T47D (cell line): ENCODE results near the gene CFAP92.
"Not testable (repeated sequence)": the region's sequence is repeated elsewhere in the genome, so short reads cannot be mapped to it uniquely, and the experiment has no call there.

Source experiments
- DNase-seq, 2 experiments: peaks; one replicate each; pipeline versions ENCODE4 v3.0.0 to v3.0.0-alpha.2; 2011 to 2012; ENCODE audit warnings: low read depth in 1 of 2, low spot score in 1 of 2
- JUND ChIP-seq: IDR thresholded peaks from 2 replicates; pipeline ENCODE4 v1.6.1; 2012; ENCODE audit warnings: low read depth
- in situ Hi-C: cut with HindIII; loops from 2 replicates; pipeline ENCODE4 v1.10.0; 2016; ENCODE audit warnings: low sequenced_read_pairs, low pct_unique_long_range_greater_than_20kb

CFAP92 gene

DNA sequence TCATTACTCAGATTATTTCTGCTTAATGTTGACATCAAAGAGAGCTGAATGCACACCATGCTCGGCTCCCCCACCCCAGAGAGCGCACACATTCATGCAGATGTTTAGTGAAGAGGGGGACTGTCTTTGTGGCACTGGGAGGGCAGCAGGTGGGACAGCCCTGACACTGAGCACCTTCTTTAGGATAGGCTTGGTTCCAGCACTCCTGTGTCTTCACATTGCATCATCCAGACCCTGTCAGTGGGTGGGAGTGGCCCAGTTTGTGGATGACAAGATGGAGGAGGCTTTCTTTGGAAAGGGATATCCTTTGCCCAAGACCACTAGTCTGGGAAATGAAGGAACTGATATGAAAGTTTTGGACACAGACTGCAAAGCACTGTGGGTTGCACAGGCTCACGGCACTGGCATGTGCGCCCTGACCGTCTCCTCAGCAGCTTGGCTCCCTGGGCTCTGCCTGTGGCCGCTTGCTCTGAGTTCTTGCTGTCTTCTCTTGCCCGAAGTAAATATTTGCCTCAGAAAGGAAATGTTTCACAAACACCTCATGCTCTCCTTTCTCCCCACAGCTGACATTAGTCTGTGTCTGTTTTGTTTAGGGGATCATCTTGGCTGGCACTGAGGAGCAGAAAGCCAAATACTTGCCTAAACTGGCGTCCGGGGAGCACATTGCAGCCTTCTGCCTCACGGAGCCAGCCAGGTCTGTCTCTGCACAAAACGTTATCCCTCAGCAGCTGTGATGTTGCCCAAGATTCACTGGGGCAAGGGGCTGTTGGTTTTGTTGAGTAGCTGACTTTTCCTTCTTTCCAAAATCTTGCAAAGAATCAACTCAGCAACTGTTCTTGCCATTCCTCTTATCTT lies 97.8 kb downstream of the CFAP92 start:
- in situ Hi-C loops = no loop called here
- no peak for TF ChIP-seq JUND
- DNase-seq = no peak

GRCh38 chr3:128889139-128889894 lies 104.6 kb downstream of the CFAP92 start:
- in situ Hi-C loops = no loop called here
- no peak for TF ChIP-seq JUND
- DNase-seq = no peak

GRCh38 chr3:128884992-128885391 lies 108.9 kb downstream of the CFAP92 start:
- in situ Hi-C loops = no loop called here
- no peak for DNase-seq
- TF ChIP-seq JUND = no peak

DNA sequence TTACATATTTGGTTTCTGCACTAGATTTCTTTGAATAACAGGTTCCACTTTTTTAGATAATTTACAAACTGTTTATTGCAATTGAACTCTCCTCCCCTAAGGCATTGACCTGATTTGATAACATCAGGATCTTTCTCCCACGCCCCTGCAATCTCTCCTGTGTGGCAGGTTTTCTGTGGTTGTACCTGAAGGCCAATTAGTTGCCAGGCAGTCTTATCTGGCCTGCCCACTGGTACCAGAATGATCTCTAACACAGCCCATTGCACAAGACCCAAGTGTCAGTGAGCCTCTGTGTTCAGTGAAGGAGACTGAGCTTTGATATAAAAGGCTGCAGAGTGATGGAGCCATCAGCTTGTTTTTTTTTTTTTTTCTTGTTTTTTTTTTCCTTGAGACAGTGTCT lies 111.2 kb downstream of the CFAP92 start:
- DNase-seq = no peak
- TF ChIP-seq JUND = no peak
- in situ Hi-C loops = no loop called here

DNA sequence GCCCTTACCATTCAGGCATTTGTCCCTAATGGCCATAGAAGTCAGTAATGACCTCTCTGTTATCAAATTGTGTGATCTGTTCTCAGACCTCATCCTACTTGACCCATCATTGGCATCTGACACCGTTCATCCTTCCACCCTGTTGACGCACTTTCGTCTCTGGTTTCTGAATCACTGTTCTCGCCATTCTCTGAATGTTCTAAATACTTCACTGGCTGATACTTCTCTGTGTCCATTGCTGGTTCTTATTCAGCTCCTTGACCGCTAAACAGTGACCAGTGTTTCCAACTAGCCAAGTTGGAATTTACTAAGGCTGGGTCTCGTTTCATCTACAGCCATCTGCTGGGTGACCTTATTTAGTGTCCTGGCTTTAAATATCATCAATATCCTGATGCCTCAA lies 112.3 kb downstream of the CFAP92 start:
- DNase-seq = no peak
- in situ Hi-C loops = no loop called here
- TF ChIP-seq JUND = no peak

DNA sequence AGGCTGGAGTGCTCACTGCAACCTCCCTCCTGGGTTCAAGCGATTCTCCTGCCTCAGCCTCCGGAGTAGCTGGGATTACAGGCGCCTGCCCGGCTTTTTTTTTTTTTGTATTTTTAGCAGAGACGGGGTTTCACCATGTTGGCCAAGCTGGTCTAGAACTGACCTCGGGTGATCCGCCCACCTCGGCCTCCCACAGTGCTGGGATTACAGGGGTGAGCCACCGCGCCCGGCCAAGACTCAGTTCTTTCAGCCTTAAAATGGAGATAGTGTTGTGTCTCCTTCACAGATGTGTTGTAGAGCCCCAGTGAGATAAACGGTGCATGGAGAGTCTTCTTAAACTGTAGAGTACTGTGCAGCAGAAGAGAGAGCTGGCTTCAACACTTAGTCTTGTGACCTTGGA lies 113.4 kb downstream of the CFAP92 start:
- DNase-seq, in situ Hi-C loops: not testable (repeated sequence)

DNA sequence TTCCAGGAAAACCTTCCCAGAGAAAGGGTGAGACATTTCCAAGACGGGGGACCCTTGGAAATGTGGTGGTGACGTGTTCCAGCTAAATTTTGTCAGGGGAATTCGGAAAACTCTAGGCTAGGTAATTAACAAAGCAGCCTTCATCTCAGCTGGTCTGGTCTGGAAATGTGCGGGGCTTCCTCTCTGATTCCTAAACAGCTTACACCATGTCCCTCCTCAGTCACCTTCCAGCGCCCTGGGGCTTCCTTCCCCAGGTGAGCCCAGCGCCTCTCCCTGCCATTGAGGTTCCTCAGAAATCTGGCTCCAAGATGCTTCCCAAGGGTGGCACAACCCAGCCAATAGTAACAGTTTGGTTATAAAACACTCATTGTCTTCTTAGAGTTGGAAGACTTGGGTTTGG lies 113.9 kb downstream of the CFAP92 start:
- no peak for TF ChIP-seq JUND
- DNase-seq = no peak
- in situ Hi-C loops = no loop called here

GRCh38 chr3:128879125-128879969 lies 114.5 kb downstream of the CFAP92 start, which contains the start of gene ACAD9:
ACAD9 (plus strand) TSS chr3:128879620; CDS start chr3:128879692, 72 bp downstream.
- no peak for TF ChIP-seq JUND
- peak; percentile 99 for DNase-seq
- in situ Hi-C loops = no loop called here

- TF ChIP-seq JUND = no peak
- in situ Hi-C loops = no loop called here
- peak in 1 of 2 experiments; percentile 71 for DNase-seq
Observed at GRCh38 chr3:128878556-128879124, 115.2 kb downstream of the CFAP92 start.

- in situ Hi-C loops = no loop called here
- DNase-seq = no peak
- TF ChIP-seq JUND = no peak
Observed at GRCh38 chr3:128878011-128878457, 115.8 kb downstream of the CFAP92 start.

GRCh38 chr3:128875556-128876120 lies 118.2 kb downstream of the CFAP92 start:
- DNase-seq = peak; percentile 43 to 66
- in situ Hi-C loops = no loop called here

More at GRCh38 chr3:128875556-128876120, 118.2 kb downstream of the CFAP92 start:
- no peak for TF ChIP-seq JUND
